C4-2B (cell line): ENCODE results near the gene FAM8A1.

Experiments used
- ZFX ChIP-seq: fragments of 450-650 bp; IDR thresholded peaks from 2 replicates; pipeline ENCODE4 v1.6.1; 2017
- TF ChIP-seq, protein P1 (sequence below): fragments of 450-650 bp; conservative IDR thresholded peaks from 2 replicates; pipeline ENCODE4 v1.5.1; 2017; ENCODE audit warnings: mild to moderate bottlenecking

- TF ChIP-seq, protein P1, sequence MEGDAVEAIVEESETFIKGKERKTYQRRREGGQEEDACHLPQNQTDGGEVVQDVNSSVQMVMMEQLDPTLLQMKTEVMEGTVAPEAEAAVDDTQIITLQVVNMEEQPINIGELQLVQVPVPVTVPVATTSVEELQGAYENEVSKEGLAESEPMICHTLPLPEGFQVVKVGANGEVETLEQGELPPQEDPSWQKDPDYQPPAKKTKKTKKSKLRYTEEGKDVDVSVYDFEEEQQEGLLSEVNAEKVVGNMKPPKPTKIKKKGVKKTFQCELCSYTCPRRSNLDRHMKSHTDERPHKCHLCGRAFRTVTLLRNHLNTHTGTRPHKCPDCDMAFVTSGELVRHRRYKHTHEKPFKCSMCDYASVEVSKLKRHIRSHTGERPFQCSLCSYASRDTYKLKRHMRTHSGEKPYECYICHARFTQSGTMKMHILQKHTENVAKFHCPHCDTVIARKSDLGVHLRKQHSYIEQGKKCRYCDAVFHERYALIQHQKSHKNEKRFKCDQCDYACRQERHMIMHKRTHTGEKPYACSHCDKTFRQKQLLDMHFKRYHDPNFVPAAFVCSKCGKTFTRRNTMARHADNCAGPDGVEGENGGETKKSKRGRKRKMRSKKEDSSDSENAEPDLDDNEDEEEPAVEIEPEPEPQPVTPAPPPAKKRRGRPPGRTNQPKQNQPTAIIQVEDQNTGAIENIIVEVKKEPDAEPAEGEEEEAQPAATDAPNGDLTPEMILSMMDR, result no peak
- TF ChIP-seq ZFX, result no peak
These were observed 56.5 kb downstream of the FAM8A1 start for GRCh38 chr6:17656644-17657043.
